Skeletal muscle tissue (tissue), 4 donors: Measurements from ENCODE around the gene PERM1. TPM values are rescaled to one million over a fixed set of nuclear protein-coding genes. Genes with fewer than 3 reads are reported as not detected.
"Not testable (repeated sequence)": the region's sequence is repeated elsewhere in the genome, so short reads cannot be mapped to it uniquely, and the experiment has no call there.

Experiments used
- H3K27ac ChIP-seq: one replicate; pipeline ENCODE4 v1.7.0; 2013; ENCODE audit warnings: mild to moderate bottlenecking, low read depth, low read length, inconsistent platforms
- H3K27me3 ChIP-seq, 3 donors: one replicate each; pipeline ENCODE4 v1.7.0; 2013; ENCODE audit warnings: low read length in 3 of 3; ENCODE audit not compliant: control insufficient read depth in 3 of 3, insufficient read depth in 3 of 3
- H3K36me3 ChIP-seq, 3 donors: one replicate each; pipeline ENCODE4 v1.7.0; 2013; ENCODE audit warnings: low read length in 3 of 3; ENCODE audit not compliant: control insufficient read depth in 3 of 3, insufficient read depth in 3 of 3
- H3K4me1 ChIP-seq, 3 donors: one replicate each; pipeline ENCODE4 v1.7.0; 2013; ENCODE audit warnings: low read length in 3 of 3, mild to moderate bottlenecking in 3 of 3; ENCODE audit not compliant: control insufficient read depth in 3 of 3, insufficient read depth in 3 of 3
- H3K4me3 ChIP-seq, 3 donors: one replicate each; pipeline ENCODE4 v1.7.0; 2013; ENCODE audit warnings: low read length in 3 of 3
- H3K9ac ChIP-seq, 3 donors: one replicate each; pipeline ENCODE4 v1.7.0; 2013; ENCODE audit warnings: low read length in 3 of 3, mild to moderate bottlenecking in 3 of 3, moderate library complexity in 2 of 3, low read depth in 1 of 3
- H3K9me3 ChIP-seq, 3 donors: one replicate each; pipeline ENCODE4 v1.7.0; 2013; ENCODE audit warnings: low read length in 3 of 3; ENCODE audit not compliant: control insufficient read depth in 3 of 3
- total RNA-seq: library from RNA; depleted of rRNA; stranded (reverse); fragments of >200 nt; gene quantifications from one replicate; pipeline ENCODE4 v1.2.3, GENCODE V29; 2014
- donor health status: Osteomylitis.

The PERM1 gene
- total RNA-seq, 1 donor from 2014 or later: 3.1 TPM

- not testable (repeated sequence) for H3K27me3 ChIP-seq, H3K9ac ChIP-seq, H3K36me3 ChIP-seq, H3K4me3 ChIP-seq, H3K9me3 ChIP-seq, H3K4me1 ChIP-seq, H3K27ac ChIP-seq
Observed at GRCh38 chr1:988061-988460, 6.2 kb upstream of the PERM1 start.

GRCh38 chr1:985126-985525 is 3.2 kb upstream of the PERM1 start:
- H3K4me3 ChIP-seq: no peak overlapping the region
- no peak overlapping the region for H3K9ac ChIP-seq
- peaks cover 12 to 34% (median 31%) of the 10 kb centered on the region in 3 donors for H3K4me1 ChIP-seq
- H3K9me3 ChIP-seq: no peaks in the 10 kb centered on the region
- peaks cover 0 to 8% (median 0%) of the 10 kb centered on the region in 3 donors for H3K36me3 ChIP-seq
- no peak overlapping the region for H3K27ac ChIP-seq
- peaks cover 0 to 3% (median 3%) of the 10 kb centered on the region in 3 donors for H3K27me3 ChIP-seq

- H3K27me3 ChIP-seq: peaks cover 0 to 3% (median 3%) of the 10 kb centered on the region in 3 donors
Observed at GRCh38 chr1:984476-984814, 2.6 kb upstream of the PERM1 start.

GRCh38 chr1:983798-984475 is 2.0 kb upstream of the PERM1 start:
- Histone ChIP-seq H3K27ac (no peak overlapping the region), H3K27me3 (peaks cover 0 to 3% (median 3%) of the 10 kb centered on the region in 3 donors), H3K9ac (peak overlapping the region in 1 of 3 donors; percentile 100), H3K4me3 (peak overlapping the region in 1 of 3 donors; percentile 81), H3K36me3 (peaks cover 5 to 20% (median 6%) of the 10 kb centered on the region in 3 donors), H3K4me1 (peaks cover 22 to 46% (median 31%) of the 10 kb centered on the region in 3 donors), H3K9me3 (no peaks in the 10 kb centered on the region)

More at GRCh38 chr1:984476-984814, 2.6 kb upstream of the PERM1 start:
- Histone ChIP-seq H3K36me3 (peaks cover 5 to 15% (median 6%) of the 10 kb centered on the region in 3 donors), H3K9ac (no peak overlapping the region), H3K4me3 (no peak overlapping the region), H3K9me3 (no peaks in the 10 kb centered on the region), H3K4me1 (peaks cover 17 to 41% (median 31%) of the 10 kb centered on the region in 3 donors), H3K27ac (no peak overlapping the region)

GRCh38 chr1:982765-983436 is 1.0 kb upstream of the PERM1 start:
- Histone ChIP-seq H3K4me3 (peak overlapping the region; percentile 63 to 83 (median 81)), H3K4me1 (peaks cover 28 to 57% (median 35%) of the 10 kb centered on the region in 3 donors), H3K27me3 (peaks cover 0 to 7% (median 3%) of the 10 kb centered on the region in 3 donors), H3K36me3 (peaks cover 5 to 29% (median 6%) of the 10 kb centered on the region in 3 donors), H3K27ac (peak overlapping the region; percentile 99), H3K9ac (peak overlapping the region; percentile 89 to 100 (median 97)), H3K9me3 (no peaks in the 10 kb centered on the region)

DNA sequence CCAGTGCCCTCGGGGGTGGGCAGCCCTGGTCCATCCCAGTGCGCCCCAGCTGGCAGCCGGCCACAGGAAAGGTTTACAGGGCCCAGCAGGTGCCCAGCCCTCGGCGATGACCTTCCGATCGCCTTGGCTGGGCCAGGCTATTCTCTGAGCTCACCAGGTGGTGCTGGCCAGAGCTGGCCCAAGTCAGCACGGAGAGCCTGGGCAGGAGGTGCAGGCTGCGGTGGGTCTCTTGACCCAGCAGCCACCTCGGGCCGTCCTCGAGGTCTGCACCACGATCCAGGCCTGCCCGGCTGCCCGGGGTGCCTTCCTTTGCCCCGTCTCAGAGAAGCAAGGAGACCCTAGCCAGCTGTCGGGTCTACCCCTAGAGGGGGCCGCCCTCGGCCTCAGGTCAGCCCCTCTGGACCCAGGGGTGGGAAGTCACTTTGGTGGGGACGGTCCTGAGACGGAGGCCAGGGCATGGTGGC is 370 bp downstream of the PERM1 start:
- H3K4me1 ChIP-seq: peaks cover 28 to 57% (median 35%) of the 10 kb centered on the region in 3 donors
- peak overlapping the region; percentile 97 to 100 (median 97) for H3K9ac ChIP-seq
- H3K36me3 ChIP-seq: peaks cover 5 to 29% (median 6%) of the 10 kb centered on the region in 3 donors
- H3K9me3 ChIP-seq: no peaks in the 10 kb centered on the region
- H3K4me3 ChIP-seq: peak overlapping the region; percentile 81 to 85 (median 83)
- H3K27me3 ChIP-seq: peaks cover 0 to 7% (median 3%) of the 10 kb centered on the region in 3 donors
- H3K27ac ChIP-seq: peak overlapping the region; percentile 99

- H3K4me3 ChIP-seq: peak overlapping the region; percentile 81 to 96 (median 83)
- H3K27me3 ChIP-seq: peaks cover 0 to 12% (median 6%) of the 10 kb centered on the region in 3 donors
- H3K27ac ChIP-seq: peak overlapping the region; percentile 99
- peaks cover 5 to 29% (median 6%) of the 10 kb centered on the region in 3 donors for H3K36me3 ChIP-seq
- no peaks in the 10 kb centered on the region for H3K9me3 ChIP-seq
- peaks cover 28 to 62% (median 39%) of the 10 kb centered on the region in 3 donors for H3K4me1 ChIP-seq
- peak overlapping the region; percentile 97 to 100 (median 97) for H3K9ac ChIP-seq
Observed at GRCh38 chr1:980602-981395, 1.1 kb downstream of the PERM1 start.

- Histone ChIP-seq H3K9me3 (no peaks in the 10 kb centered on the region), H3K27ac (peak overlapping the region; percentile 99), H3K4me1 (peaks cover 28 to 64% (median 41%) of the 10 kb centered on the region in 3 donors), H3K4me3 (peak overlapping the region; percentile 70 to 96 (median 78)), H3K36me3 (peaks cover 5 to 29% (median 6%) of the 10 kb centered on the region in 3 donors), H3K27me3 (peaks cover 0 to 16% (median 9%) of the 10 kb centered on the region in 3 donors), H3K9ac (peak overlapping the region; percentile 74 to 100 (median 79))
Observed at GRCh38 chr1:980137-980571, 1.7 kb downstream of the PERM1 start.

- Histone ChIP-seq H3K27ac (peak overlapping the region; percentile 99), H3K9ac (peak overlapping the region; percentile 74 to 100 (median 79)), H3K4me1 (peaks cover 28 to 64% (median 41%) of the 10 kb centered on the region in 3 donors), H3K36me3 (peaks cover 5 to 29% (median 6%) of the 10 kb centered on the region in 3 donors), H3K27me3 (peaks cover 0 to 16% (median 11%) of the 10 kb centered on the region in 3 donors), H3K4me3 (peak overlapping the region; percentile 70 to 96 (median 78)), H3K9me3 (no peaks in the 10 kb centered on the region)
Observed at GRCh38 chr1:979744-980072, 2.2 kb downstream of the PERM1 start.
